Fibroblast of pulmonary artery (primary cell): ENCODE data around the gene PTPN4.

Experiments used
- DNase-seq: peaks from one replicate; pipeline ENCODE4 v3.0.0-alpha.2; 2010; ENCODE audit warnings: low read depth
- H3K4me3 ChIP-seq: replicated peaks from 2 replicates; pipeline ENCODE4 v1.5.1; 2011; ENCODE audit warnings: low read depth, mild to moderate bottlenecking, control low read depth, low read length, moderate library complexity
- TF ChIP-seq, protein P1 (sequence below): IDR thresholded peaks from 2 replicates; pipeline ENCODE4 v1.5.1; 2011; ENCODE audit warnings: mild to moderate bottlenecking, control low read depth, low read length, inconsistent platforms; ENCODE audit errors: missing control alignments

The PTPN4 gene

DNA sequence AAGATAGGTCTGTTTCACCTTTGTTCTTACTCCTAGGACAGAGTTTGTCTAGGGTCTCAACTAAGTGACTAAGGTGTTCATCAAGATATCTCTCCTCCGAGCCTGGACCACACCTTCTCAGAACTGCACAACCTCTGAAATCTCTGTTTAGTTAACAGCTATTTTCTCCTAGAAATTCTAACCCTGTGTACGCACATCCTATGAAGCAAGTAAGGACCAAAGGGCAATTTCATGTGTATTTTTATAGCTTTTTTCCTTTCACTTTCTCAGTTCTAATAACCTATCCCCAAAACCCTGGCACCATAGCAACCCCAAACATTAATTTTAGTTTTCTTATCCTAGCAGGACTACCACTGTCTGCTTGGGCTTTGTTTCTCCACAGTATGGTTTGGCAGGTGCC, 59.1 kb downstream of the PTPN4 start:
- TF ChIP-seq, protein P1, sequence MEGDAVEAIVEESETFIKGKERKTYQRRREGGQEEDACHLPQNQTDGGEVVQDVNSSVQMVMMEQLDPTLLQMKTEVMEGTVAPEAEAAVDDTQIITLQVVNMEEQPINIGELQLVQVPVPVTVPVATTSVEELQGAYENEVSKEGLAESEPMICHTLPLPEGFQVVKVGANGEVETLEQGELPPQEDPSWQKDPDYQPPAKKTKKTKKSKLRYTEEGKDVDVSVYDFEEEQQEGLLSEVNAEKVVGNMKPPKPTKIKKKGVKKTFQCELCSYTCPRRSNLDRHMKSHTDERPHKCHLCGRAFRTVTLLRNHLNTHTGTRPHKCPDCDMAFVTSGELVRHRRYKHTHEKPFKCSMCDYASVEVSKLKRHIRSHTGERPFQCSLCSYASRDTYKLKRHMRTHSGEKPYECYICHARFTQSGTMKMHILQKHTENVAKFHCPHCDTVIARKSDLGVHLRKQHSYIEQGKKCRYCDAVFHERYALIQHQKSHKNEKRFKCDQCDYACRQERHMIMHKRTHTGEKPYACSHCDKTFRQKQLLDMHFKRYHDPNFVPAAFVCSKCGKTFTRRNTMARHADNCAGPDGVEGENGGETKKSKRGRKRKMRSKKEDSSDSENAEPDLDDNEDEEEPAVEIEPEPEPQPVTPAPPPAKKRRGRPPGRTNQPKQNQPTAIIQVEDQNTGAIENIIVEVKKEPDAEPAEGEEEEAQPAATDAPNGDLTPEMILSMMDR = no peak
- DNase-seq = no peak
- no peak overlapping the region for H3K4me3 ChIP-seq

DNA sequence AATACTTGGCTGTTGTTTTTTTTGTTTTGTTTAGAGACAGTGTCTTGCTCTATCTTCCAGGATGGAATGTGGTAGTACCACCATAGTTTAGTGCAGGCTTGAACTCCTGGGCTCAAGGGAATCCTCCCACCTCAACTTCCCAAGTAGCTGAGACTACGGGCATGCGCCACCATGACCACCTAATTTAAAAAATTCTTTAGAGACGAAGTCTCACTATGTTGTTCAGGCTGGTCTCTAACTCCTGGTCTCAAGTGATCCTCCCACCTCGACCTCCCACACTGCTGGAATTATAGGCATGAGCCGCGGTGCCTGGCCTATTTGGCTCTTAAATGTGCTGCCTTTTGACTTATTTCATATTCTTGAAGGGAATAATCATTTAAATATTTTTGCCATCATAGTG, 60.1 kb downstream of the PTPN4 start:
- H3K4me3 ChIP-seq = no peak overlapping the region
- no peak for DNase-seq
- TF ChIP-seq, protein P1 = no peak

DNA sequence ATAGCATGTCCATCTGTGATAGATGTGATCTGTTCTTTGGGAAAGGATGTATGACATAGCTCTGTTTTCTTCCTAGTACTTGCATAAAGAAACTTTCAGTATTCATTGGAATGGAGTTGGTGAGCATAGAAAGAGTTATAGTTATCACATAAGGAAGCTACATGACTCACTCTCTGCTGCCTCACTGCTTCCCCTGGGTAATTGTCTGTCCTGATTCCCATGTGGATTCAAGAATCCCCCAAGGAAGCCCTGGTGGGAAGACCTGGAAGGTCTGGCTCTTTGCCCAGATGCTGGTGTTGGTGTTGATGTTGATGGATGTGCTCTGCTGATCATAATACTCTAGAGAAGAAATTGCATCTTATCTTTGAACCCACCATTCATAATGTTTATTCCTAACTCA, 60.6 kb downstream of the PTPN4 start:
- TF ChIP-seq, protein P1 = no peak
- peak; percentile 96 for DNase-seq
- no peak overlapping the region for H3K4me3 ChIP-seq

DNA sequence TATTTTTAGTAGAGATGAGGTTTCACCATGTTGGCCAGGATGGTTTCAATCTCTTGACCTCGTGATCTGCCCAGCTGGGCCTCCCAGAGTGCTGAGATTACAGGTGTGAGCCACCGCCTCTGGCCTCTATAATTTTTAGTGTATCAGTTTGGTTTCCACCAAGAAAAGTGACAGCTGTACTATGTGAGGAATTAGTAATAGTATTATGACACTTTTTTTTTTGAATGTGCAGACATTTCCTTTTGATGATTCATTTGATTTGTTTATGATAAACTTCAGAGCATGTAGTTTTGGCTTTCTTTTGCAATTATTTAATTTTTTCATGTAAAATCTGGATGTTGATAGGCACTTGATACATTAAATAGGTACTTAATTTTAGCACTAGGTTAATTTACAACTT, 61.5 kb downstream of the PTPN4 start:
- no peak overlapping the region for H3K4me3 ChIP-seq
- no peak for DNase-seq
- TF ChIP-seq, protein P1 = no peak

DNA sequence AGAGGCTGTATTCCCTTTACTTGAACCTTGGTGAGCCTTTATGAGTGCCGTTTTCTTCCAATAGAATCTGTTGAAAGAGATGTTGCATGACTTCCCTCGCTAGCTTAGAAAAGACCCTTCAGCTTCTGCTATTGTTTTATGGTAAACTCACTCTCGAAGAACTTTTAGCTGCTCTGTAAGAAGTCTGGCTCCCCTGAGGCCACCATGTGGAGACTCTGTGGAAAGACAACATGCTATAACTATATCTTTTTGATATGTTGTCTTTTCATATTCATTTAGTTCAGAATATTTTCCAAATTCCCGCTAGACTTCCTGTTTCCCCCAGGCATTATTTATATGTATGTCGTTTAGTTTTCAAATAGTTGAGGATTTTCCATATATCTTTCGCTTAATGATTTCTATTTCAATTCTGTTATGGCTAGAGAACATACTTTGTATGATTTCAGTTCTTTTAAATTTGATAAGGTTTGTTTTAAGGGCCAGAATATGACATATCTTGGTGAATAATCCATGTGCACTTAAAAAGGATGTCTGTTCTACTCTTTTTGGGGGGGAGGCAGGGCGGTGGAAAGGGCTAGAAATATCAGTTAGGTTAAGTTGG, 64.1 kb downstream of the PTPN4 start:
- H3K4me3 ChIP-seq = no peak overlapping the region
- TF ChIP-seq, protein P1 = peak; percentile 91
- DNase-seq = peak; percentile 76

DNA sequence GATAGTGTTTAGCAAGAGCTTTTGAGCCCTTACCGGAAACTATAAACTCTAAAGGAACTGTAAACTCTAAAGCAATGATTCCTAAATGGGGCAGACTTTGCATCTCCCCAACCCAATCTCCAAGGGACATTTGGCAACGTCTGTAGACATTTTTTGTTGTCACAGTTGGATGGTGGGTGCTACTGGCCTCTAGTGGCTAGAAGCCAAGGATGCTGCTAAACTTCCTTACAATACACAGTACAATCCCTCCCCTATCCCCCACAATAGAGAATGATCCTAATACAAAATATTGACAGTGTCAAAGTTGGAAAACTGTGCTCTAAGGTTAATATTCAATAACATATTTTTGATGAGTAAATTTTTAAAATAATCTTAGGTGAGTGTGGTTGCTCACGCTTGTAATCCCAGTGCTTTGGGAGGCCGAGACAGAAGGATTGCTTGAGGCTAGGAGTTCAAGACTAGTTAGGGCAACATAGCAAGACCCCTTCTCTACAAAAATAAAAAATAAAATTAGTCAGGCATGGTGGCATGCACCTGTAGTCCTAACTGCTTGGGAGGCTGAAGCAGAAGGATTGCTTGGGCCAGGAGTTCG, 66.7 kb downstream of the PTPN4 start:
- DNase-seq = peak; percentile 62
- no peak overlapping the region for H3K4me3 ChIP-seq
- TF ChIP-seq, protein P1 = peak; percentile 81

DNA sequence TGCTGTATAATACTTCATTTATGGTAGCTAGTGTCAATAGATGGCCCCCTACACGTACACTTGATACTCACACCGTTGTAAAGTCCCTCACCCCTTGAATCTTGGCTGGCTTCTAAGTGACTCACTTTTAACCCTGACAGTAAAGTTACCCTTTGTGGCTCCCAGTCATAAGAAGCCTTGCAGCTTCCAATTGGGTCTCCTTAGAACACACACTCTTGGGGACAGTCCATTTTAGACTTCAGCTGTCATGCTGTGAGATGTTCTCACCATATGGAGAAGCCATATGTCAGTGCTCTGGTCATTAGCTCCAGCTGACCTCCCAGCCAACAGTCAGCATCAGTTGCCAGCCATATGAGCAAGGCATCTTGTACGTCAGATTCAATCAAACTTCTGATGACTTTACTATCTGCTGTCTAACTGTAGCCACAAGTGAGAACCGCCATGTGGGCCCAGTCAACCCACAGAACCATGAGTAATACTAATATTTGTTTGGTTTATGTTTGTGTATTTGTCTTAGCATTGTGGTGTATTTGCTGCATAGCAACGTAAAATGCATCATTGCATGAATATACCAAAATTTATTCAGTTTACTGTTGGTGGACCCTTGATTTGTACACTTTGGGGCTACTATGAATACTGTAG, 68.3 kb downstream of the PTPN4 start:
- DNase-seq = peak; percentile 24
- TF ChIP-seq, protein P1 = no peak
- H3K4me3 ChIP-seq = no peak overlapping the region
